Measurements from ENCODE around the gene BST2.

BST2 gene

GRCh38 chr19:17419154-17419620 lies 13.8 kb upstream of the BST2 start:
- DNase-seq = no peak

DNA sequence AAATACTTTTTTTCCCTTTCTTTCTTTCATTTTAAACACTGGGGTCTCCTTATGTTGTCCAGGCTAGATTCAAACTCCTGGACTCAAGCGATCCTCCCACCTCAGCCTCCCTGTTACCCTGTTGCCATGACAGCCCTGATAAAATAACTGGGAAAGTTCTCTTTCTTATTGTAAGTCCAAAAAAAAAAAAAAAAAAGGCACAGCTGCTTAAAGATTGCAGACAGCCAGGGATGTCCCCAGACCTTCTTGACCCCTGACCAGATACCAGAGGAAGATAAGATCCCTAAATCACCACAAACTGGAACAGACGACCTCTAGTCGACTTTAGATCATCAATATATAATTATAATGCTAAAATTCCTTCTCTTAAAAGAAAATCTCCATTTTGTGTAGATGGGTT lies 13.3 kb upstream of the BST2 start:
- DNase-seq = no peak

GRCh38 chr19:17415121-17415520 lies 9.7 kb upstream of the BST2 start:
- DNase-seq = no peak

- DNase-seq = no peak
These were observed 8.7 kb upstream of the BST2 start for GRCh38 chr19:17414097-17414496.

- no peak for DNase-seq
These were observed 6.4 kb upstream of the BST2 start for GRCh38 chr19:17411801-17412200.

- no peak for DNase-seq
These were observed 4.6 kb upstream of the BST2 start for GRCh38 chr19:17409990-17410389.

DNA sequence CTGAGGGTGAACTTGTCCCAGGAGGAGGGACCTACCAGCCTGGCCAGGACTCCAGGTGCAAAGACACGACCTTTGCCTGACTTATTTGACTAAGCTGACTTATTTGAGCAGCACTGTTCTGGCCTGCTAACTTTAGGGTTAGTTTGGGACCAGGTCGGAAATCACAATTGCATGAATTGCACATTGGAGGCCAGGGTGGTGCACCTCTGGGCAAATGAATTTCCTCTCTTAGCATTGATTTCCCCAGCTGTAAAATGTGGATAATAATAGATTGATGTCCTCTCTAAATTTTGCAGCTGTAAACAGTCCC lies 1.4 kb upstream of the BST2 start:
- DNase-seq = no peak

GRCh38 chr19:17406046-17406886 lies 836 bp upstream of the BST2 start:
- DNase-seq = no peak

DNA sequence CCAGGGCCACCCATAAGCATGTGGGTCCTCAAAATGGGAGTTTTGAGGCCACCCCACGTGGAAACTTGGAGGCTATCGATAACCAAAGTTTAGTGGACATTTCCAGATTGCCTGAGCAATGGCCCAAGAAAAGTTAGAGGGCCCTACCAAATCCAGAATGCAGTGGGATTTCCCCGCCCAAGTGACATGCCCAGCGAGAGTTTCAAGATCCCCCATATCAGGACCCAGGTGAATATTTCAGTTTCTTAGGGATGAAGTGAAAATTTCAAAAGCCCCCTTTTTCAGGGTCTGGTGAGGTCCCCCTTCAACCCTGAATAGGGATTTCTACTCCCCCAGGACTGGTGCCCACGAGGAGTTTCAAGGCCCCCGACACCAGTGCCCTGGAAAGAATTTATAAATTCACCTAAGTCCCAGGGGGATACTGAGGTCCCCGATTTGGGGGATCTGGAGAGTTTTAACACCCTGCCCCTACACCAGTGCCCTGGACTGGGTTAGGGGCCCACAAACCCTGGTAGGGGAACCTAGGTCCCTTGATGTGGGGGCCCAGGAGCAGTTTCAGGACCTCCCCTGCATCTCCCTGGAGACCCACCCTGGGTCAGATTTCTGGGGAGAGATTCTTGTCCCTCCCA lies 695 bp downstream of the BST2 start:
- no peak for DNase-seq

GRCh38 chr19:17404015-17404414 lies 1.4 kb downstream of the BST2 start:
- no peak for DNase-seq

- DNase-seq = no peak
These were observed 2.2 kb downstream of the BST2 start for GRCh38 chr19:17402982-17403855.

GRCh38 chr19:17401628-17402027 lies 3.8 kb downstream of the BST2 start:
- DNase-seq = no peak

DNA sequence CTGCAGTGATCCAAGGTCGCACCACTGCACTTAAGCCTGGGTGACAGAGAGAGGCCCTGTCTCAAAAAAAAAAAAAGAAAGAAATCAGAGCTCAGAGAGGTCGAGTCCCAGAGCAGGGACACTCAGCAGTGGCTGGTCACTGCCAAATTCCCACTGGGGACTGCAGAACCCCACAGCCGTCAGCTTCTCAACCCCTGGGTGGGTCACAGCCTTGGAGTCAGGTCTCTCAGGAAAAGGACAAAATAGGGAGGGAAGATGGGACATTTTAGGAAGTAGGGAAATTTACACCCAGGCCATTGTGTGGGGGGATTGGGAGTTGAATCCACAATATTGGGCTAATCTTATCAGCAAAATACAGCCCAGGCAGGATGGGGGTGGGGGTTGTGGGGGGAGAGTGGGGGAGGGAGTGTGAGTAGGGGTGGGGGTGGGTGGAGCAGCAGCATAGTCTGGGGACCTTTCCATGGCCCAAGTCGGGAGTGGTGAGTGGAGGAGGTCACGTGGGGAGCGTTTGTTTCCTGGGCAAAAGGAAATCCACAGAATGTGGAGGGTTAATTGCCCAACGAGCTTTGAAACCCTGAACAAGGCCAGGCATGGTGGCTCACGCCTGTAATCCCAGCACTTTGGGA lies 6.4 kb downstream of the BST2 start:
- no peak for DNase-seq

- DNase-seq = peak; percentile 63
These were observed 10.5 kb downstream of the BST2 start for GRCh38 chr19:17394891-17395415.

DNA sequence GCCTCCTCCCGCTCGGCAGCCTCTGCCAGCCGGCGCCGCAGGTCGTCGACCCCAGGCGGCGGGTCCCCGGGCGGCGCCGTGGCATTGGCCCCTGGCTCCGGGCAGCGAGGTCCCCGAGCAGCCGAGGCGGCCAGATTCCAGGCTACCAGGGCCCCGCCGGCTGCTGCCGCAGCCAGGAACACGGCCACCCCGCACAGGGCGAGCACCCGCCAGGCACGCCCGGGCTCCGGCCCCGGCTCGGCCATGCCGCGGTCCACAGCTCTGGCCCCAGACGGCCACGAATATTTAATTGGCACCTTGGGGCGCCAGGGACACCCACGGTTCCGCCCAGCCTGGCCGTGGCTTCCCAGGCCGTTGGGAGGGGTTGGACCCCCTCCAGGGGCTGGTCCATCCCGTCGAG lies 11.5 kb downstream of the BST2 start, which contains the start of gene CCDC194:
CCDC194 (minus strand) TSS at position 283 of the 400 bp plus-strand sequence; CDS start at position 245, 38 bp downstream.
- DNase-seq = no peak

- DNase-seq = no peak
These were observed 12.4 kb downstream of the BST2 start for GRCh38 chr19:17393002-17393401.

DNA sequence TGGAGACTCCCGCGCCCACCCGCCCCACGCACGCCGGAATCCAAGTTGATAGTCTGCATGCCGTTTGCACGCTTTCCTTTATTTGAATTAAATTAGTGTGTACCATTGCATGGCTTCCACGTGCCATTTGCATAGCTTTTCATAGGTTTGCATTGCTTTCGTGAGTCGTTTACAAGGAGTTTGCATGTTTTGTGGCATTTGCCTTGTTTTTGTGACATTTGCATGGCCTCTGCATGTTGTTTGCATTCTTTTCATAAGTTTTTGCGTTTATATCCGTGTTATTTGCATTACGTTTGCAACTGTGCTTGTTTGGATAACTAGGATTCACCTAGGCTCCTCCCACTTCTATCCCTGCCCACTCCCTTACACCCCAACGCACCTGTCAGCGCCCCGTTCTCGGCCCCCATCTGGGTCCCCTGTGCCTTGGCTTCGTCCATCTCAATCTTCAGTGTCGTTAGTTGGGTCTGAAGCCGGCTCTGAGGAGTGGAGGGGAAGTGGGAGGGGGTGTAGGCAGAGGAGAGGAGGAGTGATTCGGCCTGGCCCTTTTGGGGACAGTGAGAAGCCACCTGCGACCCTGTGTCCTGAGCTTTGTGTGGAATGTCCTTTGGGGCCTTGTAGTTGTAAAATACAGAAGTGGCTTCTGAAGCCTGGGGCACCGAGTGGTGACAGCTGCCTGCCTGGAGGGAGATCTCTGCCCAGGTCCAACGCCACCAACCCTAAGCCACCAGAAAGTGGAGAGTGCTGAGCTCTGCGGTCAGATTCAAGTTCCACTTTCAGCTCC lies 13.9 kb downstream of the BST2 start:
- no peak for DNase-seq

GRCh38 chr19:17390665-17391370 lies 14.6 kb downstream of the BST2 start:
- DNase-seq = peak; percentile 74

DNA sequence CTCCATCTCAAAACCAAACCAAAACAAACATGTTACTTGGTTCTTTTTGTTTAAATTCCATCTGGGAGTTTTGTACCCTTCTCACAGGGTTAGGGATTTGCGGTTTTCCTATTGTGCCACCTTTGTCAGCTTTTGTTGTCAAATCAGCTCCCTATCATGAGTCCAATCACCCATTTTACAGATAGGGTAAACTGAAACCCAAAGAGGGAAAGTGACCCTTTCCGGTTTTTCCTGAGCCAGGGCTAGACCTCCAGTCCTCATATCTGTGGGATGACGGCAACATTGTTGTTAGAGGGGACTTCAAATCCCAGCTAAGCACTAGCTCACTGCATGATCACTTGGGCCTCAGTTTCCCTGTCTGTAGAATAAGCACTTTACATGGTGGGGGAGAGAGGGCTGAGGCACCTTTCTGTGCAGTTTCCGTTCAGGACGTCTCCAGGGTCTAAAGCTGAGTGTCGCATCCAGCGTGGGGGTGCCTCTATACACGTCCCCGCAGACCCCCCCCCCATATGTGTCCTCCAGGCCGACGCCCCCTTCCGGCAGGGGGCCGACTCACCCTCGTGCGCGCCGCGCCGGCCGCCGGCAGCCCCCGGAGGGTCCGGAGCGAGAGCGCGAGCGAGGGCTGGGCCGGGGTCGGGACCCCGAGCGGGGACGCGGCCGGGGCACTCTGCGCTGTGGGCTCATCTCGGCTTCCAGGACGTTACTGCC lies 15.3 kb downstream of the BST2 start:
- no peak for DNase-seq

DNA sequence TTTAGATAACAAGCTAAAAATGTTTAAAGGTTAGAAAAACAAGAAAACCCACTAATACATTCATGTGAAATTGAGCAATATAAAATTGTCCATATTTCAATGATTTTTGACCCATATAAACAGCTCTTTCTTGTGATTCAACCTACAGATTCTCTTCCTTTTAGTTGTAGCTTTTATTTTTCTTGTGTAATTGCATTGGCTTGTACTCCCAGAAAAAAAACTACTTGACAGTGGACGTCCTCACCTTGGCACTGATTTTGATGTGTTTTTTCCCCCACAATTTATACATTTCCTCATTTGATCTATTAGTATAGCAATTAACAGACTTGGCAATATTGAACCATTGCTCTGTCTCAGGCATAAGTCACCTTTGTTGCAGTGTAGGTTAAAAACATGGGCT lies 16.1 kb downstream of the BST2 start:
- no peak for DNase-seq
